ENCODE data around the gene MGME1. TPM values are rescaled to one million over a fixed set of nuclear protein-coding genes. Genes with fewer than 3 reads are reported as not detected.

Gene MGME1
- total RNA-seq, 1 experiment from 2014 or later = 24.0 TPM

DNA sequence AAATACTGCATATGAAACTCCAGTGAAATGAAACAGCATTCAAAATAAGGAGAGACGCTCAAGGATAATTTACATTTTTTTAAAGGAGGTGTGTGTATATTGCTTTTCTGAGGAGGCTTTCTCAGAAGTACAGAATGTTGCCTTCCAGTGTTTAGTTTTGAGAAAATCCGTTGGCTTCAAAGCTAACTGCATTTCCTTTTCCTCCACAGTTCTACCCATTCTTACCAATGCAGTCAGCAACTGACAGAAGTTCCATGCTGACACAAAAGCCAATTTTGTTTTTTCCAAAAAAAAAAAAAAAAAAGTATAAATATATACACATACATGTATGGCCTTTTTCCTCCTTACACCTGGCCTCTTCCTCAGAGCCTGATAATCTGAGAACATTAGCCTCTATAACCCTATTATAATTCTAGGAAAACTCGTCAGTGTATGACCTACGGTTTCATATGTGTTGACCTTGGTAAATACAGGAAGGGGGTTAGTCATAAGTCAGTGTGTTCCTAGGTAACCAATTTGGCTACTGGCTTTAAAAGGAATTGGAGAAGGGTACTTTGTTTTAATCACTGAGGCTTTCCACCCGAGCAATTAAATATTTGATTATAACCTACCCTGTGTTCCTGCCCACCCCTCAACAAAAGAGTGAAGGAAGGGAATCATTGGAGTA is 24.2 kb downstream of the MGME1 start:
- H3K27ac Mint-ChIP-seq (ENCODE audit: low read depth, unreplicated experiment) = no peak overlapping the region
- intact Hi-C loops (cut with micrococcal nuclease) = loop anchor here (10.0 kb wide), 1 partner anchor 458 kb away; the partner anchor contains the start of gene BFSP1
- no TSS peak for BruUV-seq (replicated peaks)
- H3K4me3 Mint-ChIP-seq (ENCODE audit: unreplicated experiment) = no peak overlapping the region
- H3K27me3 Mint-ChIP-seq (ENCODE audit: insufficient read depth, unreplicated experiment) = no peaks in the 10 kb centered on the region
- peaks cover 39% of the 10 kb centered on the region for H3K36me3 Mint-ChIP-seq (ENCODE audit: insufficient read depth, unreplicated experiment)
- POLR2A ChIA-PET = interaction anchor here (0.6 to 1.3 kb wide), 3 partner anchors 23 to 265 kb away, joined by 4 to 9 read pairs (median 4); partner anchors contain the start of gene OVOL2
- CTCF ChIA-PET = interaction anchor here (0.6 to 2.3 kb wide), 5 partner anchors 9 to 487 kb away, joined by 3 to 8 read pairs (median 6); no protein-coding TSS in a partner anchor
- no peak for TF ChIP-seq CTCF (IDR thresholded peaks at IDR 0.05; ENCODE audit: unreplicated experiment)
- H3K4me1 Mint-ChIP-seq (ENCODE audit: insufficient read depth, unreplicated experiment) = peaks cover 6% of the 10 kb centered on the region
- DNase-seq (ENCODE audit: unreplicated experiment) = peak; percentile 40
- H3K9me3 Mint-ChIP-seq (ENCODE audit: unreplicated experiment) = no peaks in the 10 kb centered on the region

GRCh38 chr20:17993546-17993945 is 24.7 kb downstream of the MGME1 start:
- no peak for TF ChIP-seq CTCF (IDR thresholded peaks at IDR 0.05; ENCODE audit: unreplicated experiment)
- no peaks in the 10 kb centered on the region for H3K9me3 Mint-ChIP-seq (ENCODE audit: unreplicated experiment)
- ChIA-PET CTCF (interaction anchor here (0.7 to 4.7 kb wide), 7 partner anchors 9 to 489 kb away, joined by 3 to 47 read pairs (median 6); no protein-coding TSS in a partner anchor), POLR2A (interaction anchor here (0.6 to 1.3 kb wide), 3 partner anchors 23 to 265 kb away, joined by 3 to 9 read pairs (median 4); no protein-coding TSS in a partner anchor)
- BruUV-seq (replicated peaks) = no TSS peak
- H3K36me3 Mint-ChIP-seq (ENCODE audit: insufficient read depth, unreplicated experiment) = peaks cover 34% of the 10 kb centered on the region
- intact Hi-C loops (cut with micrococcal nuclease) = loop anchor here (10.0 kb wide), 1 partner anchor 459 kb away; the partner anchor contains the start of gene BFSP1
- no peak overlapping the region for H3K4me3 Mint-ChIP-seq (ENCODE audit: unreplicated experiment)
- H3K27me3 Mint-ChIP-seq (ENCODE audit: insufficient read depth, unreplicated experiment) = no peaks in the 10 kb centered on the region
- H3K27ac Mint-ChIP-seq (ENCODE audit: low read depth, unreplicated experiment) = no peak overlapping the region
- H3K4me1 Mint-ChIP-seq (ENCODE audit: insufficient read depth, unreplicated experiment) = peaks cover 6% of the 10 kb centered on the region
- no peak for DNase-seq (ENCODE audit: unreplicated experiment)

GRCh38 chr20:17995967-17996819 is 27.4 kb downstream of the MGME1 start:
- ChIA-PET POLR2A (interaction anchor here (0.6 to 3.4 kb wide), 10 partner anchors 23 to 491 kb away, joined by 3 to 23 read pairs (median 6); partner anchors contain the start of gene RRBP1), CTCF (interaction anchor here (0.5 to 6.0 kb wide), 56 partner anchors 9 to 1004 kb away, joined by 3 to 68 read pairs (median 4); partner anchors contain the start of genes MGME1 and SNX5)
- DNase-seq (ENCODE audit: unreplicated experiment) = peak; percentile 75
- H3K9me3 Mint-ChIP-seq (ENCODE audit: unreplicated experiment) = no peaks in the 10 kb centered on the region
- H3K27me3 Mint-ChIP-seq (ENCODE audit: insufficient read depth, unreplicated experiment) = no peaks in the 10 kb centered on the region
- no peak overlapping the region for H3K4me3 Mint-ChIP-seq (ENCODE audit: unreplicated experiment)
- H3K4me1 Mint-ChIP-seq (ENCODE audit: insufficient read depth, unreplicated experiment) = peaks cover 14% of the 10 kb centered on the region
- H3K27ac Mint-ChIP-seq (ENCODE audit: low read depth, unreplicated experiment) = no peak overlapping the region
- BruUV-seq (replicated peaks) = no TSS peak
- peaks cover 14% of the 10 kb centered on the region for H3K36me3 Mint-ChIP-seq (ENCODE audit: insufficient read depth, unreplicated experiment)
- peak; percentile 89 for TF ChIP-seq CTCF (IDR thresholded peaks at IDR 0.05; ENCODE audit: unreplicated experiment)
- intact Hi-C loops (cut with micrococcal nuclease) = loop anchor here (1.0 to 10.0 kb wide), 6 partner anchors 29 to 491 kb away; partner anchors contain the start of gene BFSP1

All from MCF 10A (cell line).